K562 (cell line): Measurements from ENCODE around the gene KCNIP2.

Source experiments
- EZH2 ChIP-seq: IDR thresholded peaks from 2 replicates; pipeline ENCODE4 v1.6.1; 2012; ENCODE audit warnings: low read depth, mild to moderate bottlenecking, inconsistent platforms, low read length, borderline replicate concordance
- MEIS2 ChIP-seq: fragments of 450-650 bp; IDR thresholded peaks from 2 replicates; pipeline ENCODE4 v1.6.1; 2014; ENCODE audit warnings: mild to moderate bottlenecking; ENCODE audit not compliant: partially characterized antibody
- MITF ChIP-seq: IDR thresholded peaks from 2 replicates; pipeline ENCODE4 v1.6.1; 2014; ENCODE audit warnings: antibody characterized with exemption
- TAF7 ChIP-seq: fragments of 450-650 bp; IDR thresholded peaks from 2 replicates; pipeline ENCODE4 v1.6.1; 2016; ENCODE audit warnings: missing genetic modification characterization, missing compliant biosample characterization

GRCh38 chr10:101781655-101781983 lies 62.0 kb downstream of the KCNIP2 start:
- TF ChIP-seq TAF7 (no peak), MITF (no peak), EZH2 (no peak), MEIS2 (no peak)
